GM21576 (cell line): ENCODE results near the gene BSX.
A peak's percentile ranks its signal among the peaks of the same experiment; 100 is the strongest.

Source experiments
- ATAC-seq: cut with Tn5 transposase; IDR thresholded peaks from one replicate; pipeline ENCODE4 v1.9.1; 2021; ENCODE audit warnings: mild to moderate bottlenecking, moderate library complexity; ENCODE audit not compliant: unreplicated experiment

Gene BSX

GRCh38 chr11:122981388-122982264 is at the start of gene BSX:
Gene BSX, minus strand, starts transcription at chr11:122981834. Its CDS starts 163 bp downstream, at chr11:122981671.
- ATAC-seq: no peak

GRCh38 chr11:123030517-123030916 is 48.9 kb upstream of the BSX start:
- ATAC-seq: no peak

- ATAC-seq: peak; percentile 69
Observed at GRCh38 chr11:123020968-123021367, 39.3 kb upstream of the BSX start.

- ATAC-seq: no peak
Observed at GRCh38 chr11:123018702-123019101, 37.1 kb upstream of the BSX start.

- ATAC-seq: no peak
Observed at GRCh38 chr11:123011510-123011909, 29.9 kb upstream of the BSX start.

- no peak for ATAC-seq
Observed at GRCh38 chr11:123006860-123007542, 25.4 kb upstream of the BSX start.

GRCh38 chr11:123000721-123001120 is 19.1 kb upstream of the BSX start:
- no peak for ATAC-seq

- ATAC-seq: no peak
Observed at GRCh38 chr11:122998727-122999366, 17.2 kb upstream of the BSX start.

GRCh38 chr11:122995526-122995925 is 13.9 kb upstream of the BSX start:
- no peak for ATAC-seq

GRCh38 chr11:122984186-122985011 is 2.8 kb upstream of the BSX start:
- ATAC-seq: no peak

GRCh38 chr11:122983438-122984185 is 2.0 kb upstream of the BSX start:
- ATAC-seq: no peak

- no peak for ATAC-seq
Observed at GRCh38 chr11:122979815-122980595, 1.6 kb downstream of the BSX start.

- ATAC-seq: no peak
Observed at GRCh38 chr11:122979103-122979814, 2.4 kb downstream of the BSX start.

GRCh38 chr11:122978299-122978620 is 3.4 kb downstream of the BSX start:
- no peak for ATAC-seq

- no peak for ATAC-seq
Observed at GRCh38 chr11:122977470-122978298, 4.0 kb downstream of the BSX start.

- no peak for ATAC-seq
Observed at GRCh38 chr11:122976734-122977469, 4.7 kb downstream of the BSX start.

GRCh38 chr11:122976061-122976733 is 5.4 kb downstream of the BSX start:
- no peak for ATAC-seq
